ENCODE measurements around the gene KRT32. TPM values are rescaled to one million over a fixed set of nuclear protein-coding genes. Genes with fewer than 3 reads are reported as not detected.

Gene KRT32
- total RNA-seq, 1 experiment from 2014 or later: 0.42 TPM

- POLR2A ChIA-PET: no interaction called here
- RAD21 ChIA-PET (ENCODE audit: low non-redundant PET in 1 of 2, low total read pairs in 2 of 2, uncharacterized antibody in 2 of 2, unreplicated experiment in 2 of 2): no interaction called here
- CTCF ChIA-PET: no interaction called here
- peak in 2 of 3 experiments; percentile 11 to 22; a peak in 3 of 6 replicates for TF ChIP-seq CTCF (IDR thresholded peaks at IDR 0.05 in 2 of 3, conservative IDR thresholded peaks at IDR 0.05 in 1 of 3; ENCODE audit: borderline replicate concordance in 1 of 3, insufficient read depth in 1 of 3, low read depth in 2 of 3, low read length in 2 of 3)
- TF ChIP-seq RAD21 (IDR thresholded peaks at IDR 0.05; ENCODE audit: low read depth): 0 out of 2 replicates have a peak, but pooled peaks have one; percentile 21
- TF ChIP-seq EZH2 (IDR thresholded peaks at IDR 0.05): no peak
- Histone ChIP-seq H2AFZ (ENCODE audit: low read depth, low read length, poor library complexity, severe bottlenecking) (no peak overlapping the region), H3K4me3 (replicated peaks in 1 of 2; ENCODE audit: low read depth in 1 of 2, low read length in 2 of 2) (no peak overlapping the region), H3K79me2 (ENCODE audit: insufficient read depth, low read length) (no peaks in the 10 kb centered on the region), H3K9ac (ENCODE audit: low read length) (no peak overlapping the region), H3K36me3 (ENCODE audit: control insufficient read depth in 1 of 2, insufficient read depth in 2 of 2, low read length in 2 of 2) (no peaks in the 10 kb centered on the region), H3K27me3 (ENCODE audit: insufficient read depth, low read length) (no peaks in the 10 kb centered on the region), H3K4me2 (ENCODE audit: low read length) (no peak overlapping the region), H4K20me1 (ENCODE audit: insufficient read depth) (no peaks in the 10 kb centered on the region), H3K4me1 (ENCODE audit: control insufficient read depth in 1 of 2, insufficient read depth in 2 of 2, low read length in 2 of 2) (peaks cover 2 to 14% of the 10 kb centered on the region in 2 experiments; a peak in 2 of 4 replicates), H3K9me3 (ENCODE audit: control insufficient read depth in 1 of 2, insufficient read depth in 1 of 2, low read depth in 1 of 2, low read length in 2 of 2) (no peaks in the 10 kb centered on the region), H3K9me2 (ENCODE audit: insufficient read depth) (no peaks in the 10 kb centered on the region), H3K27ac (ENCODE audit: low read depth, low read length) (no peak overlapping the region)
- ATAC-seq: peak; percentile 55; the same call in 1 of the 2 replicates
- BruUV-seq (replicated peaks): no TSS peak
- no peak for DNase-seq (ENCODE audit: low read depth, low spot score)
- intact Hi-C loops (cut with micrococcal nuclease): no loop called here
Measured at GRCh38 chr17:41456204-41456603, 11.0 kb downstream of the KRT32 start.

GRCh38 chr17:41455236-41455635 is 11.9 kb downstream of the KRT32 start:
- POLR2A ChIA-PET: no interaction called here
- H3K9me3 ChIP-seq (ENCODE audit: control insufficient read depth in 1 of 2, insufficient read depth in 1 of 2, low read depth in 1 of 2, low read length in 2 of 2): no peaks in the 10 kb centered on the region
- H3K9me2 ChIP-seq (ENCODE audit: insufficient read depth): no peaks in the 10 kb centered on the region
- no peaks in the 10 kb centered on the region for H3K27me3 ChIP-seq (ENCODE audit: insufficient read depth, low read length)
- TF ChIP-seq RAD21 (IDR thresholded peaks at IDR 0.05; ENCODE audit: low read depth): no peak
- no peak for TF ChIP-seq POLR2AphosphoS5 (IDR thresholded peaks at IDR 0.05; ENCODE audit: low read depth, low read length)
- no peak for TF ChIP-seq CBX3 (IDR thresholded peaks at IDR 0.05; ENCODE audit: low read depth)
- TF ChIP-seq EGR1 (IDR thresholded peaks at IDR 0.05; ENCODE audit: low read depth): no peak
- no peak for DNase-seq (ENCODE audit: low read depth, low spot score)
- no peak overlapping the region for H2AFZ ChIP-seq (ENCODE audit: low read depth, low read length, poor library complexity, severe bottlenecking)
- no peaks in the 10 kb centered on the region for H3K79me2 ChIP-seq (ENCODE audit: insufficient read depth, low read length)
- intact Hi-C loops (cut with micrococcal nuclease): no loop called here
- no peaks in the 10 kb centered on the region for H3K36me3 ChIP-seq (ENCODE audit: control insufficient read depth in 1 of 2, insufficient read depth in 2 of 2, low read length in 2 of 2)
- no peak overlapping the region for H3K4me3 ChIP-seq (replicated peaks in 1 of 2; ENCODE audit: low read depth in 1 of 2, low read length in 2 of 2)
- BruUV-seq (replicated peaks): no TSS peak
- H4K20me1 ChIP-seq (ENCODE audit: insufficient read depth): no peaks in the 10 kb centered on the region
- CTCF ChIA-PET: no interaction called here
- ATAC-seq: no peak
- no peak overlapping the region for H3K27ac ChIP-seq (ENCODE audit: low read depth, low read length)
- peaks cover 2 to 17% of the 10 kb centered on the region in 2 experiments; a peak in 2 of 4 replicates for H3K4me1 ChIP-seq (ENCODE audit: control insufficient read depth in 1 of 2, insufficient read depth in 2 of 2, low read length in 2 of 2)
- RAD21 ChIA-PET (ENCODE audit: low non-redundant PET in 1 of 2, low total read pairs in 2 of 2, uncharacterized antibody in 2 of 2, unreplicated experiment in 2 of 2): no interaction called here
- H3K9ac ChIP-seq (ENCODE audit: low read length): no peak overlapping the region
- H3K4me2 ChIP-seq (ENCODE audit: low read length): no peak overlapping the region
